Nephron progenitor cell (in vitro differentiated cells): ENCODE measurements around the gene PSTPIP1.

Source experiments
- DNase-seq: peaks from one replicate; pipeline ENCODE4 v3.0.0; 2021
- H3K27ac Mint-ChIP-seq: 2 replicates; pipeline ENCODE4 v1.8.0; 2021; ENCODE audit warnings: mild to moderate bottlenecking, moderate library complexity, mixed read lengths
- H3K27me3 Mint-ChIP-seq: 2 replicates; pipeline ENCODE4 v1.8.0; 2021; ENCODE audit warnings: mild to moderate bottlenecking, low read depth, mixed read lengths; ENCODE audit not compliant: poor library complexity
- H3K36me3 Mint-ChIP-seq: 2 replicates; pipeline ENCODE4 v1.8.0; 2021; ENCODE audit warnings: low read depth, mixed read lengths
- H3K4me1 Mint-ChIP-seq: 2 replicates; pipeline ENCODE4 v1.8.0; 2021; ENCODE audit warnings: mixed read lengths
- H3K4me3 Mint-ChIP-seq: 2 replicates; pipeline ENCODE4 v1.8.0; 2021; ENCODE audit warnings: mild to moderate bottlenecking, moderate library complexity, mixed read lengths
- H3K9me3 Mint-ChIP-seq: 2 replicates; pipeline ENCODE4 v1.8.0; 2021; ENCODE audit warnings: mild to moderate bottlenecking, moderate library complexity, mixed read lengths
- CTCF ChIP-seq: fragments of 200-600 bp; sonication (generic); IDR thresholded peaks from 2 replicates; pipeline ENCODE4 v1.5.0; 2021; ENCODE audit warnings: antibody characterized with exemption

Gene PSTPIP1

GRCh38 chr15:77009176-77009575 lies 14.2 kb downstream of the PSTPIP1 start:
- no peak overlapping the region for H3K27ac Mint-ChIP-seq
- peaks cover 7% of the 10 kb centered on the region for H3K27me3 Mint-ChIP-seq
- no peaks in the 10 kb centered on the region for H3K4me1 Mint-ChIP-seq

GRCh38 chr15:77009646-77010311 lies 14.9 kb downstream of the PSTPIP1 start:
- Mint-ChIP-seq H3K4me1 (no peaks in the 10 kb centered on the region), H3K9me3 (no peaks in the 10 kb centered on the region), H3K27me3 (peaks cover 7% of the 10 kb centered on the region), H3K36me3 (no peaks in the 10 kb centered on the region), H3K27ac (no peak overlapping the region), H3K4me3 (no peak overlapping the region)
- TF ChIP-seq CTCF: no peak
- DNase-seq: no peak

More at GRCh38 chr15:77009176-77009575, 14.2 kb downstream of the PSTPIP1 start:
- H3K9me3 Mint-ChIP-seq: peaks cover 2% of the 10 kb centered on the region
- no peak for TF ChIP-seq CTCF
- H3K36me3 Mint-ChIP-seq: no peaks in the 10 kb centered on the region
- no peak overlapping the region for H3K4me3 Mint-ChIP-seq
- no peak for DNase-seq

- no peak for TF ChIP-seq CTCF
- Mint-ChIP-seq H3K4me3 (no peak overlapping the region), H3K27ac (peak overlapping the region; percentile 10), H3K36me3 (no peaks in the 10 kb centered on the region), H3K27me3 (peaks cover 7% of the 10 kb centered on the region), H3K4me1 (peaks cover 4% of the 10 kb centered on the region), H3K9me3 (no peaks in the 10 kb centered on the region)
- DNase-seq: no peak
Measured at GRCh38 chr15:77010312-77010686, 15.4 kb downstream of the PSTPIP1 start.

GRCh38 chr15:77010857-77011256 lies 15.9 kb downstream of the PSTPIP1 start:
- TF ChIP-seq CTCF: no peak
- H3K36me3 Mint-ChIP-seq: no peaks in the 10 kb centered on the region
- H3K4me1 Mint-ChIP-seq: peaks cover 10% of the 10 kb centered on the region

GRCh38 chr15:77012117-77012712 lies 17.3 kb downstream of the PSTPIP1 start:
- Mint-ChIP-seq H3K4me3 (no peak overlapping the region), H3K4me1 (peaks cover 12% of the 10 kb centered on the region), H3K27ac (no peak overlapping the region), H3K27me3 (peaks cover 7% of the 10 kb centered on the region), H3K9me3 (no peaks in the 10 kb centered on the region), H3K36me3 (no peaks in the 10 kb centered on the region)
- no peak for TF ChIP-seq CTCF
- DNase-seq: no peak

More at GRCh38 chr15:77010857-77011256, 15.9 kb downstream of the PSTPIP1 start:
- Mint-ChIP-seq H3K4me3 (no peak overlapping the region), H3K27me3 (peaks cover 7% of the 10 kb centered on the region), H3K27ac (peak overlapping the region; percentile 10), H3K9me3 (no peaks in the 10 kb centered on the region)
- no peak for DNase-seq

- DNase-seq: no peak
- peaks cover 12% of the 10 kb centered on the region for H3K4me1 Mint-ChIP-seq
- H3K36me3 Mint-ChIP-seq: no peaks in the 10 kb centered on the region
- H3K27ac Mint-ChIP-seq: peak overlapping the region; percentile 47
- peaks cover 7% of the 10 kb centered on the region for H3K27me3 Mint-ChIP-seq
- TF ChIP-seq CTCF: no peak
- no peak overlapping the region for H3K4me3 Mint-ChIP-seq
- H3K9me3 Mint-ChIP-seq: no peaks in the 10 kb centered on the region
Measured at GRCh38 chr15:77012868-77013267, 17.9 kb downstream of the PSTPIP1 start.
